Measurements from ENCODE around the gene NRXN3. TPM values are rescaled to one million over a fixed set of nuclear protein-coding genes. Genes with fewer than 3 reads are reported as not detected.

NRXN3 gene
- total RNA-seq, 1 experiment from 2014 or later: not detected

DNA sequence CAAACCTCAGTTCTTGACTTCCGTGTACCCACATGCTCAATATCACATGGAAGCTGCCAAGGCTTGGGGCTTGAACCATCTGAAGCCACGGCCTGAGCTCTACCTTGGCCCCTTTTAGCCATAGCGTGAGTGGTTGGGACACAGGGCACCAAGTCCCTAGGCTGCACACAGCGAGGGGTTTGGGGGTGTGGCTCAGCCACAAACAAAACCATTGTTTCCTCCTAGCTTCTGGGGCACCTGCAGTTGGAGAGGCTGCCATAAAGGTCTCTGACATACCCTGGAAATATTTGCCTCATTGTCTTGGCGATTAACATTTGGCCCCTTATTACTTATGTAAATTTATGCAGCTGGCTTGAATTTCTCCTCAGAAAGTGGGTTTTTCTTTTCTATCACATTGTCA lies 628.6 kb downstream of the NRXN3 start:
- Histone ChIP-seq H3K4me2 (ENCODE audit: low read length) (no peak overlapping the region), H3K9me2 (ENCODE audit: insufficient read depth) (no peaks in the 10 kb centered on the region), H3K9ac (ENCODE audit: low read length) (no peak overlapping the region), H3K4me3 (replicated peaks in 1 of 2; ENCODE audit: low read depth in 1 of 2, low read length in 2 of 2) (no peak overlapping the region), H4K20me1 (ENCODE audit: insufficient read depth) (no peaks in the 10 kb centered on the region), H2AFZ (ENCODE audit: low read depth, low read length, poor library complexity, severe bottlenecking) (no peak overlapping the region), H3K4me1 (ENCODE audit: control insufficient read depth in 1 of 2, insufficient read depth in 2 of 2, low read length in 2 of 2) (no peaks in the 10 kb centered on the region), H3K36me3 (ENCODE audit: control insufficient read depth in 1 of 2, insufficient read depth in 2 of 2, low read length in 2 of 2) (no peaks in the 10 kb centered on the region), H3K27me3 (ENCODE audit: insufficient read depth, low read length) (no peaks in the 10 kb centered on the region), H3K9me3 (ENCODE audit: control insufficient read depth in 1 of 2, insufficient read depth in 1 of 2, low read depth in 1 of 2, low read length in 2 of 2) (peaks cover 0 to 3% of the 10 kb centered on the region in 2 experiments; a peak in 2 of 4 replicates), H3K27ac (ENCODE audit: low read depth, low read length) (no peak overlapping the region), H3K79me2 (ENCODE audit: insufficient read depth, low read length) (no peaks in the 10 kb centered on the region)
- ChIA-PET POLR2A (no interaction called here), CTCF (no interaction called here), RAD21 (ENCODE audit: low non-redundant PET in 1 of 2, low total read pairs in 2 of 2, uncharacterized antibody in 2 of 2, unreplicated experiment in 2 of 2) (no interaction called here)
- DNase-seq (ENCODE audit: low read depth, low spot score): no peak
- intact Hi-C loops (cut with micrococcal nuclease): no loop called here
- ATAC-seq: no peak
- TF ChIP-seq SP1 (IDR thresholded peaks at IDR 0.05; ENCODE audit: low read depth) (no peak), JUND (IDR thresholded peaks at IDR 0.05) (no peak), EZH2phosphoT487 (IDR thresholded peaks at IDR 0.05; ENCODE audit: borderline replicate concordance) (no peak)
- TF ChIP-seq, protein P1, sequence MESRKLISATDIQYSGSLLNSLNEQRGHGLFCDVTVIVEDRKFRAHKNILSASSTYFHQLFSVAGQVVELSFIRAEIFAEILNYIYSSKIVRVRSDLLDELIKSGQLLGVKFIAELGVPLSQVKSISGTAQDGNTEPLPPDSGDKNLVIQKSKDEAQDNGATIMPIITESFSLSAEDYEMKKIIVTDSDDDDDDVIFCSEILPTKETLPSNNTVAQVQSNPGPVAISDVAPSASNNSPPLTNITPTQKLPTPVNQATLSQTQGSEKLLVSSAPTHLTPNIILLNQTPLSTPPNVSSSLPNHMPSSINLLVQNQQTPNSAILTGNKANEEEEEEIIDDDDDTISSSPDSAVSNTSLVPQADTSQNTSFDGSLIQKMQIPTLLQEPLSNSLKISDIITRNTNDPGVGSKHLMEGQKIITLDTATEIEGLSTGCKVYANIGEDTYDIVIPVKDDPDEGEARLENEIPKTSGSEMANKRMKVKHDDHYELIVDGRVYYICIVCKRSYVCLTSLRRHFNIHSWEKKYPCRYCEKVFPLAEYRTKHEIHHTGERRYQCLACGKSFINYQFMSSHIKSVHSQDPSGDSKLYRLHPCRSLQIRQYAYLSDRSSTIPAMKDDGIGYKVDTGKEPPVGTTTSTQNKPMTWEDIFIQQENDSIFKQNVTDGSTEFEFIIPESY (IDR thresholded peaks at IDR 0.05; ENCODE audit: extremely low read depth, insufficient replicate concordance, low read length): no peak
- no TSS peak for BruUV-seq (replicated peaks)

- TF ChIP-seq, protein P2, sequence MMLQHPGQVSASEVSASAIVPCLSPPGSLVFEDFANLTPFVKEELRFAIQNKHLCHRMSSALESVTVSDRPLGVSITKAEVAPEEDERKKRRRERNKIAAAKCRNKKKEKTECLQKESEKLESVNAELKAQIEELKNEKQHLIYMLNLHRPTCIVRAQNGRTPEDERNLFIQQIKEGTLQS (IDR thresholded peaks at IDR 0.05): no peak
- TF ChIP-seq JUND (IDR thresholded peaks at IDR 0.05): no peak
- ATAC-seq (no peak), DNase-seq (ENCODE audit: low read depth, low spot score) (no peak)
- H3K79me2 ChIP-seq (ENCODE audit: insufficient read depth, low read length): no peaks in the 10 kb centered on the region
- no peak overlapping the region for H3K27ac ChIP-seq (ENCODE audit: low read depth, low read length)
- RAD21 ChIA-PET (ENCODE audit: low non-redundant PET in 1 of 2, low total read pairs in 2 of 2, uncharacterized antibody in 2 of 2, unreplicated experiment in 2 of 2): no interaction called here
- POLR2A ChIA-PET: no interaction called here
- H3K9me3 ChIP-seq (ENCODE audit: control insufficient read depth in 1 of 2, insufficient read depth in 1 of 2, low read depth in 1 of 2, low read length in 2 of 2): peaks cover 0 to 3% of the 10 kb centered on the region in 2 experiments; a peak in 2 of 4 replicates
- CTCF ChIA-PET: no interaction called here
- H3K27me3 ChIP-seq (ENCODE audit: insufficient read depth, low read length): no peaks in the 10 kb centered on the region
- no peaks in the 10 kb centered on the region for H4K20me1 ChIP-seq (ENCODE audit: insufficient read depth)
- intact Hi-C loops (cut with micrococcal nuclease): no loop called here
- no peak overlapping the region for H3K9ac ChIP-seq (ENCODE audit: low read length)
- H3K9me2 ChIP-seq (ENCODE audit: insufficient read depth): no peaks in the 10 kb centered on the region
- H3K4me2 ChIP-seq (ENCODE audit: low read length): no peak overlapping the region
- H3K36me3 ChIP-seq (ENCODE audit: control insufficient read depth in 1 of 2, insufficient read depth in 2 of 2, low read length in 2 of 2): no peaks in the 10 kb centered on the region
- no peaks in the 10 kb centered on the region for H3K4me1 ChIP-seq (ENCODE audit: control insufficient read depth in 1 of 2, insufficient read depth in 2 of 2, low read length in 2 of 2)
- H2AFZ ChIP-seq (ENCODE audit: low read depth, low read length, poor library complexity, severe bottlenecking): no peak overlapping the region
- H3K4me3 ChIP-seq (replicated peaks in 1 of 2; ENCODE audit: low read depth in 1 of 2, low read length in 2 of 2): no peak overlapping the region
- BruUV-seq (replicated peaks): no TSS peak
Observed at GRCh38 chr14:78805570-78805969, 635.4 kb downstream of the NRXN3 start.

Measured in HCT116 (cell line).